Transverse colon (tissue), 3 donors: ENCODE data around the gene TMEM170A.

Experiments used
- EP300 ChIP-seq: sonication (generic); formaldehyde crosslinking; IDR thresholded peaks from one replicate; pipeline ENCODE4 v1.6.1; 2017; ENCODE audit warnings: antibody characterized with exemption, low read depth
- POLR2A ChIP-seq: fragments of 450-650 bp; IDR thresholded peaks from one replicate; pipeline ENCODE4 v1.6.1; 2016; ENCODE audit warnings: antibody characterized with exemption, mild to moderate bottlenecking, moderate library complexity
- TF ChIP-seq, protein P1 (sequence below), 5 experiments: fragments of 200-600 bp in 3 of 5; fragments of 450-650 bp in 2 of 5; sonication (generic) in 3 of 5; IDR thresholded peaks; 1 replicate in 2 of 5; 2 replicates in 3 of 5; pipeline ENCODE4 v1.5.1; 2016 to 2017; ENCODE audit warnings: antibody characterized with exemption in 5 of 5, inconsistent platforms in 3 of 5, mild to moderate bottlenecking in 2 of 5, moderate library complexity in 1 of 5

DNA sequence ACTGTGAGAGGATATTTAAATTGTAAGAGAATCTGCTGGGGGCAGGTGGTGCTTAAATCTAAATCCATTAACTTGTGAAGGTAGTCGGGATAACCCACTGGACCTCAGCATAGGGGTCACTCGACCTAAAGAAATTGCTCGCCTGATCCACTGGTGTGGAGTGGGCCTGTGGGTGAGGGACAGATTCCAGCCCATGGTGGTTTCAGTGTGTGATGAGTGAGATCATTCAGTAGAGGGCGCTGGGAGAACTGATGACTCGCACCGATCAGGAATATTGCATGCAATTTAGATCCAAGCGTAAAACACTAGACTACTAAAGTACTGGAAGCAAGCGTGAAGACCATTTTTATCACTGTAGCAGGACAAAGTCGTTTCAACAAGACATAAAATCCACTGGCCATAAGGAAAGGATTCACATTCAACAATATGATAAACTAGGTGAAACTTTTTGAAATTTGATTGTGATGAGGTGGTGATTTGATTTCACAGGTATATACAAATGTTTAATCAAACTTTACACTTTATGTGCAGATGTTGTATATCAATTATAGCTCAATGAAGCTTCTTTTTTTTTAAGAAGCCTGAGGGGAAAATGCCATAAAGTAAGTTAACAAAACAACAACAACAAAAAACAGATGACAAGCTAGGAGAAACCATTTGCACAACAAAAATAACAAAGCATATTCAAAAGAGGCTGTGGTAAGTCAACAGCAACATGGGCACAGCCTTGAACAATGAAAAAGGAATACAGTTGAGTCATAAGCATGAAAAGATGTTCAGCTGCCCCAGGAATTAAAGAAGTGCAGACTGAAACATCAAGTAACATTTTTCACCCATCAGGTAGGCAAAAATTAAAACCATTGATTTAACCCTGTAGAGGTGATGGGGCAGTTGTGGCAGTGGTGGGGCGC, 7.5 kb upstream of the TMEM170A start:
- TF ChIP-seq, protein P1, sequence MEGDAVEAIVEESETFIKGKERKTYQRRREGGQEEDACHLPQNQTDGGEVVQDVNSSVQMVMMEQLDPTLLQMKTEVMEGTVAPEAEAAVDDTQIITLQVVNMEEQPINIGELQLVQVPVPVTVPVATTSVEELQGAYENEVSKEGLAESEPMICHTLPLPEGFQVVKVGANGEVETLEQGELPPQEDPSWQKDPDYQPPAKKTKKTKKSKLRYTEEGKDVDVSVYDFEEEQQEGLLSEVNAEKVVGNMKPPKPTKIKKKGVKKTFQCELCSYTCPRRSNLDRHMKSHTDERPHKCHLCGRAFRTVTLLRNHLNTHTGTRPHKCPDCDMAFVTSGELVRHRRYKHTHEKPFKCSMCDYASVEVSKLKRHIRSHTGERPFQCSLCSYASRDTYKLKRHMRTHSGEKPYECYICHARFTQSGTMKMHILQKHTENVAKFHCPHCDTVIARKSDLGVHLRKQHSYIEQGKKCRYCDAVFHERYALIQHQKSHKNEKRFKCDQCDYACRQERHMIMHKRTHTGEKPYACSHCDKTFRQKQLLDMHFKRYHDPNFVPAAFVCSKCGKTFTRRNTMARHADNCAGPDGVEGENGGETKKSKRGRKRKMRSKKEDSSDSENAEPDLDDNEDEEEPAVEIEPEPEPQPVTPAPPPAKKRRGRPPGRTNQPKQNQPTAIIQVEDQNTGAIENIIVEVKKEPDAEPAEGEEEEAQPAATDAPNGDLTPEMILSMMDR (IDR thresholded peaks at IDR 0.05), result peak; percentile 68 to 83 (median 71)
- TF ChIP-seq POLR2A, result no peak
- no peak for TF ChIP-seq EP300
